HG03442 (cell line): ENCODE measurements around the gene TRMT6.

Experiments used
- ATAC-seq: cut with Tn5 transposase; IDR thresholded peaks from one replicate; pipeline ENCODE4 v1.9.1; 2021; ENCODE audit warnings: mild to moderate bottlenecking, moderate library complexity; ENCODE audit not compliant: unreplicated experiment

TRMT6 gene

DNA sequence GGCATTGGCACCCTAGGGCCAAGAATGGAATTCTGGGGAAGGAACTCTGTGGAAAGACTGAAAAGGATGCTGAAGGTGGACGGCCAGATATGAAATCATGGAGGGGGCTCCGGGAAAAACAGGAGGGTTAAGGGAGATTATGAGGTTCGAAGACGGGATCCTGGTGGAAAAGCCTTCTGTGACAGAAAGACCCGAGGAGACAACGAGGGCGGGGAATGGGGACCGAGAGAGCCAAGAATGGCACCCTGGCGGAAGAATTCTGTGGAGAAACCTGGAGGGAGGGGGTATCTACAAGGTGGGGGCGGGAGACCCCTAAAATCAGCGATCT lies 426 bp downstream of the TRMT6 start:
- no peak for ATAC-seq

- no peak for ATAC-seq
Observed at GRCh38 chr20:5947276-5947675, 3.1 kb downstream of the TRMT6 start.

GRCh38 chr20:5945963-5946362 lies 4.4 kb downstream of the TRMT6 start:
- ATAC-seq = no peak

GRCh38 chr20:5938456-5939029 lies 11.8 kb downstream of the TRMT6 start:
- no peak for ATAC-seq

DNA sequence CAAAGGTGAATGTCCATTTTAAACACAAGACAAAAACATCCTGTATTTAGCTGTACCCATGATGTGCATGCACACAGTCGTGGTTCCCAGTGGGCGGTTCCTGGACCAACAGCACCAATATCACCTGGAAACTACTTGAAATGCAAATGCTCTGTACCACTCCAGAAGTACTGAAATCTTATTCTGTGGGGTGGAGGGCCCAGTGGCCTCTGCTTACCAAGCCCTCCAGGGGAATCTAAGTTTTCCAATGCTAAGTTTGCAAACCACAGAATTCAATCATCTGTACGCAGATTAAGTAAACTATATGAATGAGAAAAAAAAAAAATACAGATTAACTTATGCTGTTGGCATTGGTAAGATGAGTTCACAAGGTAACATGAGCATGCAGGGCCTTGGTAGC lies 14.1 kb downstream of the TRMT6 start:
- ATAC-seq = no peak

DNA sequence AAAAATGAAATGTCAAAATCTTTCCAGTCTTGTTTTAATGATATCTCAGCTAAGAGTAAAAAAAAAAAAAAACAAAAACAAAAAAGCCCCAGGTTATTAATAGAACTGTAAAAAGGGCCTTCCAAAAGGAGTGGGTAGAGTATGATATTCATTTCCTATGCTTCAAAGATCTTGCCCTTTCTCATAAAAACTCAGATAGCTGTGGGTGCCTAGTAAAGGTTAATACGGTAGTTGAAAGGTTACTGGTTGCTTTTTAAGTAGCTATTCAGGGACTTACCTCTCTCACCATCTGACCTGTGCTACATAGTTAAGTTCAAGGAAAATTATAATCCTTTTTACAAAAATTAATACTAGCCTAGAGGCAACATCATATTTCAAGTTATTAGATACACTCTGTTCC lies 14.9 kb downstream of the TRMT6 start:
- no peak for ATAC-seq

DNA sequence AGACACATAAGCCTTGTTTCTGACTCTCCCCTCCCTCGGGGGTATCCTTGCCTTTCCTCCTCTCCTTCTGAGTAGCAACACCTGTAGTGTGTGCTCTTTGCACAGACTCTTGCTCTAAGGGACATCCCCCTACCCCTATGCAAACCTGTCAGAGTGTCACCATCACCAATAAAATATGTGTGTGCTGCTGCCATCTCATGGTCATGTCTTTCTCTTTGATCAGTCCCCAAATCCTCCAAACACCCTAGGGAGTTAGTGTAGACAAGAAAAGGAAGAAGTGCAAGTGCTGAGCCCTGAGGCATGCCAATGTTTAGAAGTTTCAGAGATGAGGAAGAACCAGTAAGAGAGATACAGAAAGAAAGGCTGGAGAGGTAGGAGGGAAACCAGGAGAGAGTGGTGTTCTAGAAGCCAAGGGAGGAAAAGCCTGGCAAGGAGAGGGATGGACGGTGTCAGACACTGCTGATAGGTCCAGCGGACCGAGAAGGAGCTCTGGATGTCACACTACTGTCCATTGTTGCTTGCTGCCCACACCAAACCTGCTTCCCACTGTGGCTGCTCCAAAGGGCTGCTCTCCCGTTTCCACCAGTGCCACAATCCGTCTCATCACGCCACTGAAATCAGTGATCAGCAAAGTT lies 16.4 kb downstream of the TRMT6 start:
- ATAC-seq = peak; percentile 82

GRCh38 chr20:5932796-5933195 lies 17.5 kb downstream of the TRMT6 start:
- ATAC-seq = no peak

DNA sequence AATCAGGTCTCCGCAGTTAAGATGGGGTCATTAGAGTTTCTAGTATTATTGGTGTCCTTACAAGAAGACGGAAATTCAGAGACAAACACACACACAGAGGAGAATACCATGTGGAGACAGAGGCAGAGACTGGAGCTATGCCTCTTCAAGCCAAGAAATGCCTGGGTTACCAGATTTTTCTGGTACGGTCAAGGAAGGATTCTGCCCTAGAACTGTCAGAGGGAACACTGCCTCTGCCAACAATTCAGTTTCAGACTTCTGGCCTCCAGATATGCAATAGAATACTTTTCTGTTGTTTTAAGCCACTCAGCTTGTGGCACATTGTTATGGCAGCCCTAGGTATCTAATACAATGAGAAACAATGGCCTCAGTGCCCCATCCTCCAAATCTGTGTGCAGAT lies 18.9 kb downstream of the TRMT6 start:
- no peak for ATAC-seq

DNA sequence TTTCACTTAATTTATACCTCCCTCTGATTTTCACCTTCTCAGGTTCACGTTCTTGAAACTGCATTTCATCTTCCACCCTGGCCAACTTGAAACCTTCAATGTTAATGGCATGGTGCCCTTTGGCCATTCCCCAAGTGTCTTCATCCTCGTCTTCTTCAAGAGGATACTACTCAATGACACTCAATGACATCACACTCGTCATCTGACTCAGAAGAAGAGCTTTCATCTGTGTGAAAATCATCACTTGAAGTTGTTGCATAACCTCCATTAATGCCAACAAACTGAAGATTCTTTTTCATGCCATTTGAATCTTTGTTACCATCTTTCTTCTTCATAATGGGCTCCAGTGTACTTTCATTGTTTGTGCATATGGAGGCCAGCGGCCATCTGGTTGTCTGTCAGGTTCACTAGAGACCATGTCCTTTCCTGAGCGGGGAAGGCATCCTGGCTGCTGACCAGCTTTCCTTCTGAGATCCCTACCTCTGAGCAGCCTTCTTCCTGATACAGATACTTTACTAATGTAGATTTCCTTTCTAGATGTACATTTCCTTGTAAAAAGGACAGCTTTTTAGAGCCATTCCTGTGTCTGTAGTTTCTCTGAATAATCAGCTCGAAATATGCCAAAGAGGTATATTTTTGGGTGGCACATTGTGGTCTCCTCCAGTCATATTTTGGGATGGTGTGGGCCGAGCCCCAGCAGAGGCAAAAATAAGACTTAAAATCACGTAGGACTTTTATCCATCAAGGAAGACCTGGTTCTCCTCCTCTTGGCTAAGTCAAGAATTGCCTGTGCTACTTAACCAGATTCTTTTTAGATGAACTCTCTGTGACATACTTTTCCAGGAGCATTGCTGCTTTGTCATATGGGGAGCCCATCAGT lies 21.3 kb downstream of the TRMT6 start:
- ATAC-seq = no peak

GRCh38 chr20:5927749-5928462 lies 22.4 kb downstream of the TRMT6 start:
- no peak for ATAC-seq

DNA sequence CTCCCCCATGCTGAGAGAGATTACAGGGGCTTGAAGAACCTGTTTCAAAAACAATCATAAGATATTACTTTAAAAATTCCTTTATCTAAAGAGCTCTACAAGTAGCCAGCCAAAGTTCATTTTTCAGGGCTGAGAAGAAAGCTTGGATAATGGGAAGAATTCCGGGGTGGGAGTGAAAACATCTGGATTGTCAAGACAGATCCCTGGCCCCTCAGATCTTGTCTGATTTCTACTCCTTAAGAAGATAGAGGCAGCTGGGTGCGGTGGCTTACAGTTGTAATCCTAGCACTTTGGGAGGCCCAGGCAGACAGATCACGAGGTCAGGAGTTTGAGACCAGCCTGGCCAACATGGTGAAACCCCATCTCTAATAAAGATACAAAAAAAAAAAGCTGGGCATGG lies 24.8 kb downstream of the TRMT6 start:
- ATAC-seq = no peak

DNA sequence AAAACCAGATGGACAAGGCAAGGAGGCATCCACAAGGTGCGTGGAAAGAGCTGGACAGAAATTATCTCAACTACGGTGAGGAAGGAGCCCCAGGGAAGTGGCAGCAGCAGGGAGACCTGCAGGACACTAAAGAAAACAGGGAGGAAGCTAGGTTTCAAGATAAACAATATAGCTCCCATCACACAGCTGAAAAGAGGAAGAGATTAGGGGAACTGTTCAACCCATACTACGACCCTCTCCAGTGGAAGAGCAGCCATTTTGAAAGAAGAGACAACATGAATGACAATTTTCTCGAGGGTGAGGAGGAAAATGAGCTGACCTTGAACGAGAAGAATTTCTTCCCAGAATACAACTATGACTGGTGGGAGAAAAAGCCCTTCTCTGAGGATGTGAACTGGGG lies 26.8 kb downstream of the TRMT6 start:
- no peak for ATAC-seq

DNA sequence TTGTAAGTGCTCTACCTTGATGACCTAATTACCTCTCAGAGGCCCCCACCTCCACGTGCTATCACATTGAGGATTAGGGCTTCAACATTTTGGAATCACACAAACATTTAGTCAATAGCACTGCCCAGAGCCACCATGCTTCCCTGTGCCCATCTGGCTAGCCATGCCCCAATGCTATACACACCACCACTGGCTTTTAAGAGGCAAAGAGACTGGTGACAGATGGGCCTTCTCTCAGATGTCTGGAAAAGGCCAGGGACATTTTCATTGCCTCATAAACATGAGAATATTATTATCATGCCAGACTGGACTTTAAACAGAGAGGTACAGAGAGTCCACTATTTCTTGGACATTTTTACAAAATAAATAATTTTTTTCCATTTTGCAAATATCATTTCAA lies 29.8 kb downstream of the TRMT6 start:
- no peak for ATAC-seq

DNA sequence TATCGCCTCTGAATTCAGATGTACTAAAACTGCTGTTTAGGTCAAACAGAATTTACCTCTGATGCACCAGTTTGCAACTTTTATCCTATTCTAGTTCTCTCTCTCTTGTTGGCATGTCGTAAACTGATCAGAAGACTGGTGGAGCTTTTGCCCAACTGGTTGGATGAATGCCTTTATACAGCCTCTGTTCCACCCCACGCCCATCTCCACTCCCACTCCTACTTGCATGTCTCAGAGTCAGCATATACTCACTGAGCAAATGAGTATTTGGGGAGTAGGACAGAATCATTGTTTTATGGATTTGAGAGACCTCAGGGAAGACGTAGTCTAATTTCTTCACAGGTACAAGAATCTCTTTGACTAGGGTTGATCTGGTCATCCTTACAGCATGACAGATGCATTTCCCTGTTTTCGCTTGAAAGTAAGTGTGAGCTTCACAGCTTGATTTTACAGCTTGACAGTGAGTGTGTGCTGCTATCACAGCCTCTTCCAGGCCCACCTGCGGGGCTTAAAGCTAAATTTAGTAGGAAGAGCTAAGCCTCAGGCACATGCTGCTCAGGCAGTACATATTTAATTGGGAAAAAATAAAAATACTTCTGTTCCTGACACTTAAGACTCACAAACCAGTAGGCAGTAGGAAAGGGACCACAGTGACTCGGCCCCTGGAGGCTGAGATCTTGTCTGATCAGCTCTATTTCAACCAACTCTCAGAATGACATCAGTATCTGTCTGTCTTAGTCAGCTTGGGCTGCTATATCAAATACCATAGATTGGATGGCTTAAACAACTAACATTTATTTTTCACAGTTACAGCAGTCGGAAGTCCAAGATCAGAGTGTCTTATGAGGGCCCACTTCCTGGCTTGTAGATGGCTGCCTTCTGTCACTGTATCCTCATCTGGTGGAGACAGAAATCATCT lies 30.4 kb downstream of the TRMT6 start:
- no peak for ATAC-seq

DNA sequence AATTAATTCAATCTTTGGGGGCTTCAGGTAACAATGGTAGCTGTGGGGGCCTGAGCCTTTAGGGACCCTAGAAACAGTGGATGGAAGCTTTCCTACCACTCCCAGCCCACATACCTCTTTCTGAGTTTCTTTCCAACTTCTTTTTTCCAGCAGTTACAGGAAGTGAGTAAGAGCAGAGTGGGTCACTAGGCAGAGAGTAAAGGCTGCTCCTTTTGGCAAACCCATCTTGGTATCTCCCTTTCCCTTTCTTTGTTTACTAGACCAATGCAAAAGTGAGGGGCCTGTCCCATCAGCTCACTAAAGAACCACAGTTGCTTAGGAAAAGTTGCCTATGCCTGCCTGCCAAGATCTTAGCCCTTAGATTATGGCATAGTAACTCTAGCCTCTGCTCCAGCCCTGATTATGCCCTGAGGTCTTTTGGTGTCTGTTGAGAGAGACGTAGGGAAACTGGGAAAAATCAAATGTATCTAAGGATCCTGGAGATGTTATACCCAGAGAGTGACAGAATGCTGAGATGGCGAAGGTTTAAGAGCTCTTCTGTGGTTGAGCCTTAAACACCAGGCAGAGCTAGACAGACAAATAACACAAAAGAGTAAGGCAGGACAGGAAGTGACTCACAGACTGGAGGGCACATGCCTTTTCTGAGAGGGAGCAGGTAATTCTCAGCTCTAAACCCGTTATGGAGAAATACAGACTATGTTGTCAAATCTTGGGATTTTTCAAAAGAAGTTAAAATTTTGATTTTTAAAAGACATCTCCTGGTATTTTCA lies 31.3 kb downstream of the TRMT6 start:
- no peak for ATAC-seq

DNA sequence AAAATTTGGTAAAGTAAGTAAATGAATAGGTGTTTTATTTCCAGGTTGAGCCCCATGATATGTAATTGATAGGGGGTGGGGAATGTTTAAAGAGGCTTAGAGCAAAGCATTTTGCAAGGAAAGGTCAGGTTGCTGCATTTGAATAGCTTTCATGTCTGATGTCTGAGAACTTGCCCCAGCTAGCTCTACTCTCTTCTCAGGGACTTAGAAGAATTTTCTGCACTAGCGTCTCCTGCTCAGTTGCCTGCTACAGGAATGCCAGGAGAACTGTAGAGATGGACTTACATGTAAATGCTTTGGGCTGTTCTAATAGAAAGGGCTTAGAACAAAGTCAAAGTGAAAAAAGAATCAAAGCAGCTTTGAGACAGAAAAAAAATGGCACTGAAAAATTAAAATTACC lies 35.5 kb downstream of the TRMT6 start:
- ATAC-seq = no peak

DNA sequence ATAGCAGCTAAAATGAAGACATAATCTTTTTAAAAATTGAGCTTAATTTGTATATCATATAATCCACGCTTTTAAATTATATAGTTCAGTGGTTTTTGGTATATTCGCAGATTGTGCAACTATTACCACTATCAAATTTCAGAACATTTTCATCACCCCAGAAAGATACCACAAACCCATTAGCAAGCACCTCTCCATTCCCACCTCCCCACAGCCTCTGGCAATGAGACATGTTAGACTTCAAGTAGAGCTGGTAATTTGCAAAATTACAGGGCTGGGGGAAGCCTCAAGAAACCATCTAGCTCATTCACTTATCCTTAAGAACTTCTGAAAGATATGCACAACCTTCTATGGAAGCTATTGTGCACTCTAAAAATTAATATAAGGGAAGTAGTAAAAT lies 37.2 kb downstream of the TRMT6 start:
- ATAC-seq = no peak

DNA sequence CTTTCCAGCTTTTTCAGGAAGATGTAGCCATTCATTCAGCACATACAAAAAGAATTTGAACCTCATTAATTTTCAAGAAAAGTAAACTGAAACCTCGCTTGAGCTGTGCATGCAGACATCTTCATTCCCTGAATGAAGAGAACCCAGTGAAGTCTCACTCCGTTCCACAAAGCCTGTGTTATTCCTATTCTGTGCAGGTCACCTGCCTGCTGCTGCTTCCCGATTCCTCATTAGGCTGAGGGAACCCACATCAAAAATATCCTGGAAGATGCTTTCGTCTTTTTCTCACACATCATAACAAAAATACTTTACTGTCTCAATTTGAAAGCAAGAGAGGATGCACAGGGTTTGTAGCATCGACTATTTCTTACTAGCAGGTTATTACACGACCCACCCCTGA lies 40.1 kb downstream of the TRMT6 start:
- ATAC-seq = no peak

GRCh38 chr20:5908981-5909380 lies 41.4 kb downstream of the TRMT6 start:
- ATAC-seq = no peak
